GM10266 (cell line): Measurements from ENCODE around the gene BST2.

ENCODE experiments used
- DNase-seq: peaks from one replicate; pipeline ENCODE4 v3.0.0; 2012; ENCODE audit errors: extremely low spot score
- TF ChIP-seq, protein P1 (sequence below): IDR thresholded peaks from 2 replicates; pipeline ENCODE4 v1.5.1; 2012; ENCODE audit warnings: mild to moderate bottlenecking, low read depth; ENCODE audit not compliant: control insufficient read depth, insufficient read depth; ENCODE audit errors: missing control alignments

Gene BST2

DNA sequence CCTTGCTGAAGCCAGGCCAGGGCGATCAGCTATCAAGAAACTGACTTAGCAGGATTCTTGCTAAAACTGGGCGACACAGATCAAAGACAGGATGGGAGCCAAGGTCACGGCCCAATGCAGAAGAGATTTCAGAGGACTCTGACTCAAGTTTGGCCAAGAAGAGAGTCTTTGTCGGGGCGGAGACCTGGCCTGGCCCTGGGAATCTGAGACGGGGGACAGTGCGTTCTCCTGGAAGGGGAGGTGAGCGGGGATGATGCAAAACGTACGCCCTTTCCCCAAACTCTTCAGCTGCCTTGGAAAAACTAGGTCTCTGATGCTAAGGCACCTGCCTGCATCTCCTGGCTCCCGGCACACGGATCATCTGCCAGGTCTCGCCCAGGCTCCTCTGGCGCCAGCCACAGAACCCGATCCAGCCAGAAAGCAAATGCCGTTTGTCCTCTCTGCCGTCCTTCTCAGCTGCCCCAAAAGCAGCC, 24.2 kb upstream of the BST2 start:
- TF ChIP-seq, protein P1, sequence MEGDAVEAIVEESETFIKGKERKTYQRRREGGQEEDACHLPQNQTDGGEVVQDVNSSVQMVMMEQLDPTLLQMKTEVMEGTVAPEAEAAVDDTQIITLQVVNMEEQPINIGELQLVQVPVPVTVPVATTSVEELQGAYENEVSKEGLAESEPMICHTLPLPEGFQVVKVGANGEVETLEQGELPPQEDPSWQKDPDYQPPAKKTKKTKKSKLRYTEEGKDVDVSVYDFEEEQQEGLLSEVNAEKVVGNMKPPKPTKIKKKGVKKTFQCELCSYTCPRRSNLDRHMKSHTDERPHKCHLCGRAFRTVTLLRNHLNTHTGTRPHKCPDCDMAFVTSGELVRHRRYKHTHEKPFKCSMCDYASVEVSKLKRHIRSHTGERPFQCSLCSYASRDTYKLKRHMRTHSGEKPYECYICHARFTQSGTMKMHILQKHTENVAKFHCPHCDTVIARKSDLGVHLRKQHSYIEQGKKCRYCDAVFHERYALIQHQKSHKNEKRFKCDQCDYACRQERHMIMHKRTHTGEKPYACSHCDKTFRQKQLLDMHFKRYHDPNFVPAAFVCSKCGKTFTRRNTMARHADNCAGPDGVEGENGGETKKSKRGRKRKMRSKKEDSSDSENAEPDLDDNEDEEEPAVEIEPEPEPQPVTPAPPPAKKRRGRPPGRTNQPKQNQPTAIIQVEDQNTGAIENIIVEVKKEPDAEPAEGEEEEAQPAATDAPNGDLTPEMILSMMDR, result no peak
- no peak for DNase-seq

GRCh38 chr19:17424743-17425365, 19.4 kb upstream of the BST2 start:
- peak; percentile 65 for DNase-seq
- TF ChIP-seq, protein P1, result peak; percentile 63

- DNase-seq, result no peak
- TF ChIP-seq, protein P1, result no peak
These were observed 18.2 kb upstream of the BST2 start for GRCh38 chr19:17423429-17424208.

DNA sequence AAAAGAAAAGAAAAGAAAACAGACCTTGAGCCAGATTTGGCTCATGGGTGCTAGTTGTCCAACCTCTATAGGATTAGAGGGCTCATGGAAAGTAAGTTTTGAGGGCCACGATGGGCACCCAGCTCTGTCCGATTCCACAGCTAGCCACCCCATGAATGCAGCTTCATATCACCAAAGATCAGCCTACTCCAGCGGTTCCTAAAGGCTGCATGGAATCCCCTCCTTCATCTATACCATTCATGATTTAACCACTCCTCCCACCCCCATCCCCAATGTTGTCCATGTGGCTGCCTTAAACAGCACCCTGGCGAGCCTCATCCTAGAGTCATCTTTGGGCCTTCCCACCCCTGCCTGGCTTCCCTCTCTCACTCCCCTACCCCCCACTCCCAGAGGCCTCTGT, 16.5 kb upstream of the BST2 start:
- TF ChIP-seq, protein P1, result no peak

GRCh38 chr19:17420475-17420924, 15.1 kb upstream of the BST2 start:
- TF ChIP-seq, protein P1, result no peak
- peak; percentile 40 for DNase-seq

More for the DNA sequence above, 16.5 kb upstream of the BST2 start:
- DNase-seq, result no peak

DNA sequence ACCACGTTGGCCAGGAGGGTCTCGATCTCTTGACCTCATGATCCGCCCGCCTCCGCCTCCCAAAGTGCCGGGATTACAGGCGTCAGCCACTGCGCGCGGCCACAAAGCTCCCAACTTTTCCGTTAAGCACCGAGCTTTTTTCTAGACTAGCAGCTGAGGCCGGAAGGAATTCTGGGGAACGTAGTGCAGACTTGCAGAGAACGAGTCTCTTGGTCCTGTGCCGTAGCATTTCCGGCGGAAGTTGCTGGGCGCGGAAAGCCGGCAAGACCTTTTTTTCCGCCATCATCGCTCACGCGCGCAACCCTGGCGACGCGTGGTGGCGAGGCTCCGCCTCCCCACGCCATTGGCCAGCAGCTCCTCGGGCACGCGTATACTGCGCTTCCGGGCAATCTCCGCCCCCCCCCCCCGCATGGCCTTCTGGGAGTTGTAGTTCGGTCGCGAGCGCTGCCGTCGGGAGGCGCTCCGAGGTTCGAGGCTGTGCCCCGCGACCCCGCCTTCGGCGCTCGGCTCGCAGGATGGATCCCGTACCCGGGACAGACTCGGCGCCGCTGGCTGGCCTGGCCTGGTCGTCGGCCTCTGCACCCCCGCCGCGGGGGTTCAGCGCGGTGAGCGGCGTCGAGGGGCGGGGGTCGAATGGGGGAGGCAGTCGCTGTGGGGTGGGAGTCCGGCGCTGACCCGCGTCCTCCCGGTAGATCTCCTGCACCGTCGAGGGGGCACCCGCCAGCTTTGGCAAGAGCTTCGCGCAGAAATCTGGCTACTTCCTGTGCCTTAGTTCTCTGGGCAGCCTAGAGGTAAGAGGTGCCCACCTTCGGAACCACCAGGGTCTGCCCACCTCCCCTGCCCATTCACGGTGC, 14.4 kb upstream of the BST2 start, which contains the start of gene MVB12A:
TSS of gene MVB12A (plus strand) at position 427 of the 854 bp plus-strand sequence. CDS start at position 516, 89 bp downstream.
- TF ChIP-seq, protein P1, result no peak
- peak; percentile 98 for DNase-seq
